Sigmoid colon (tissue), 7 donors: Measurements from ENCODE around the gene KCNG2. TPM values are rescaled to one million over a fixed set of nuclear protein-coding genes. Genes with fewer than 3 reads are reported as not detected.
A peak's percentile ranks its signal among the peaks of the same experiment; 100 is the strongest.

Source experiments
- DNase-seq: peaks from one replicate; pipeline ENCODE4 v3.0.0-alpha.2; 2019
- H3K27ac ChIP-seq, 4 donors: fragments of 200-600 bp; sonication (generic); one replicate each; pipeline ENCODE4 v1.5.1; 2016 to 2019; ENCODE audit warnings: mild to moderate bottlenecking in 1 of 4
- H3K27me3 ChIP-seq, 3 donors: fragments of 200-600 bp; sonication (generic); one replicate each; pipeline ENCODE4 v1.5.1; 2019; ENCODE audit warnings: mild to moderate bottlenecking in 1 of 3
- H3K36me3 ChIP-seq, 4 donors: fragments of 200-600 bp; sonication (generic); one replicate each; pipeline ENCODE4 v1.5.1; 2016 to 2019
- H3K4me1 ChIP-seq, 4 donors: fragments of 200-600 bp; sonication (generic); one replicate each; pipeline ENCODE4 v1.5.1; 2017 to 2019
- H3K4me3 ChIP-seq, 4 donors: fragments of 200-600 bp; sonication (generic); one replicate each; pipeline ENCODE4 v1.5.1; 2017 to 2019; ENCODE audit warnings: mild to moderate bottlenecking in 2 of 4, moderate library complexity in 1 of 4
- H3K9me3 ChIP-seq, 4 donors: fragments of 200-600 bp in 3 of 4; sonication (generic) in 3 of 4; one replicate each; pipeline versions ENCODE4 v1.5.1 to v1.6.1; 2013 to 2019
- EP300 ChIP-seq, 4 donors: sonication (generic); formaldehyde crosslinking; IDR thresholded peaks; one replicate each; pipeline ENCODE4 v1.6.1; 2017; ENCODE audit warnings: antibody characterized with exemption in 4 of 4
- POLR2A ChIP-seq, 2 donors: fragments of 450-650 bp; IDR thresholded peaks; one replicate each; pipeline ENCODE4 v1.6.1; 2016; ENCODE audit warnings: antibody characterized with exemption in 2 of 2, mild to moderate bottlenecking in 2 of 2, moderate library complexity in 2 of 2
- POLR2AphosphoS5 ChIP-seq, 4 donors: sonication (generic); formaldehyde crosslinking; IDR thresholded peaks; one replicate each; pipeline ENCODE4 v1.6.1; 2017; ENCODE audit warnings: antibody characterized with exemption in 4 of 4
- WGBS, 2 donors: extraction: QIAGEN DNeasy Blood & Tissue Kit; methylation state at CpG; one replicate each; pipeline ENCODE4 v1.1.7; 2013; 5-methylcytosine and 5-hydroxymethylcytosine counted together
- intact Hi-C: fragments of 100-400 bp; cut with DNase I; formaldehyde crosslinking; loops from one replicate; pipeline ENCODE4 v1.15.1; 2023
- polyA plus RNA-seq, 3 donors: library from polyadenylated mRNA; stranded (reverse); fragments of 200-250 nt; gene quantifications; one replicate each; pipeline ENCODE4 v1.2.3, GENCODE V29; 2013
- total RNA-seq, 4 donors: library from RNA; depleted of rRNA; stranded (reverse); fragments of >200 nt; gene quantifications; one replicate each; pipeline ENCODE4 v1.1.0, GENCODE V29; 2016
- TF ChIP-seq, protein P1 (sequence below), 4 experiments: fragments of 450-650 bp in 3 of 4; fragments of 200-600 bp in 1 of 4; IDR thresholded peaks; one replicate each; pipeline ENCODE4 v1.5.1; 2016 to 2019; ENCODE audit warnings: antibody characterized with exemption in 4 of 4, mild to moderate bottlenecking in 3 of 4, moderate library complexity in 2 of 4
- donor health status: healthy with polysubstance abuse.
- donor health status: Bipolar disorder and iron deficiency.
- donor health status: healthy.

The KCNG2 gene
- total and polyA plus RNA-seq, 7 donors: 0.15 to 0.41 TPM; not detected in 5

DNA sequence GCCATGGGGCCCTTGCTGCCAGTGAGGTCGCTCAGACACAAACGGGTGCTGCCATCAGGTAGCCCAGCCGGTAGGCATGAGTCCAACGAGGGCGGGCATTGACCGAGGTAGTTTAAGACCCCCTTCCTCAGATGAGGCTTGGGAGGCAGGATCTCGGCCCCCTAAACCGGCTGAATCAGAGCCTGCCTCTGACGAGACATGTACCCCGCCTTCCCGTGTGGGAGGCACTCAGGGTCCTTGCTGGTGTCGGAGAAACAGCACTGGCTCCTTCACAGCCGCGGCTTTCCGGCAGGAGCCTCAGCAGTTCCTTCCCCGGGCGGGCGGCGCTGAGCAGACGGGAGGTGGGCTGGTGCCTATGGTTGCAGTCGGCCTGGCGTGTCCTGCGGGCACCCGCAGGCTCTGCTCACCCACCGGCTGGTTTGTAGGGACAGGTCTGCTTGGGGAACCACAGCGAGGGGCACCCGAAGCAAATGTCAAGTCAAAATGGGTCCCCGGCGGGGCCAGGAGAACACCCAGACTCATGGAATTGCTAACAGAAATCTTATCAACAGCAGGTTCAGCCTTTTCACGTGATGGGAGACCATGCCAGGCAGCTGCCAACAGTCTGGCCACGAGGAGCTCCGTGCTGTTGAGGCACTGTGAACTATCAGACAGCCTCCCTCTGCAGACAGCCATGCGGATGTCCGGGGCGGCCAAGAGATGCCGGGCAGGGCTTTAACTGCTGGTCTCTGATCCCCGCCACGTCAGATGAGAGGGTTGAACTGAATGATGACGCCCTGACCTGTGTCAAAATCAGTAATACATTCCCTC is 2.8 kb downstream of the KCNG2 start:
- Histone ChIP-seq H3K4me1 (peaks cover 0 to 20% (median 19%) of the 10 kb centered on the region in 4 donors), H3K9me3 (no peaks in the 10 kb centered on the region), H3K27me3 (peaks cover 12 to 60% (median 34%) of the 10 kb centered on the region in 3 donors), H3K36me3 (no peaks in the 10 kb centered on the region), H3K27ac (no peak overlapping the region), H3K4me3 (no peak overlapping the region)
- WGBS, 2 donors: 92 to 94% methylated on average over 39 of the region's 39 CpGs
- TF ChIP-seq, protein P1, sequence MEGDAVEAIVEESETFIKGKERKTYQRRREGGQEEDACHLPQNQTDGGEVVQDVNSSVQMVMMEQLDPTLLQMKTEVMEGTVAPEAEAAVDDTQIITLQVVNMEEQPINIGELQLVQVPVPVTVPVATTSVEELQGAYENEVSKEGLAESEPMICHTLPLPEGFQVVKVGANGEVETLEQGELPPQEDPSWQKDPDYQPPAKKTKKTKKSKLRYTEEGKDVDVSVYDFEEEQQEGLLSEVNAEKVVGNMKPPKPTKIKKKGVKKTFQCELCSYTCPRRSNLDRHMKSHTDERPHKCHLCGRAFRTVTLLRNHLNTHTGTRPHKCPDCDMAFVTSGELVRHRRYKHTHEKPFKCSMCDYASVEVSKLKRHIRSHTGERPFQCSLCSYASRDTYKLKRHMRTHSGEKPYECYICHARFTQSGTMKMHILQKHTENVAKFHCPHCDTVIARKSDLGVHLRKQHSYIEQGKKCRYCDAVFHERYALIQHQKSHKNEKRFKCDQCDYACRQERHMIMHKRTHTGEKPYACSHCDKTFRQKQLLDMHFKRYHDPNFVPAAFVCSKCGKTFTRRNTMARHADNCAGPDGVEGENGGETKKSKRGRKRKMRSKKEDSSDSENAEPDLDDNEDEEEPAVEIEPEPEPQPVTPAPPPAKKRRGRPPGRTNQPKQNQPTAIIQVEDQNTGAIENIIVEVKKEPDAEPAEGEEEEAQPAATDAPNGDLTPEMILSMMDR (IDR thresholded peaks at IDR 0.05): no peak
- TF ChIP-seq POLR2AphosphoS5 (IDR thresholded peaks at IDR 0.05) (no peak), EP300 (IDR thresholded peaks at IDR 0.05) (no peak), POLR2A (IDR thresholded peaks at IDR 0.05) (no peak)
- intact Hi-C loops: no loop called here
- DNase-seq: peak; percentile 41

DNA sequence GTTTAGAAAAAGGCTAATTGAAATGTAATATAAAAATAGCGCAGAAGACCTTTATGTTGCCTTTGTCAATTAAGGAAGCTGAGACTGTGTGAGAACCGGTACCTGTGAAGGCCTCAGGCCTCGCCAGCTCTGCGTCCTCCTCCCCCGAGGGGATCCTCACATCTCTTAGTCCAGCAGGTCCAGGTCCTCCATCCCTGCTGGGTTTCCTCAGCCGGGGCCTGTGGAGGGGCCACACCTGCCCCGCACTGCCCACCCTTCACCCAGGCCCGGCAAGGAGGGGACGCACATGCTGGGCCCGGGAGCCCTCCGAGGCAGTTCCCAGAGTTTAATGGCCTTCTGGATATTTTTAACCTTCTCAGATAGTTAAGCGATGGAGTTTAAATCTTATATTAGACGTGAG is 3.5 kb downstream of the KCNG2 start:
- Histone ChIP-seq H3K4me1 (peaks cover 0 to 20% (median 19%) of the 10 kb centered on the region in 4 donors), H3K4me3 (no peak overlapping the region), H3K27me3 (peaks cover 12 to 54% (median 34%) of the 10 kb centered on the region in 3 donors), H3K36me3 (no peaks in the 10 kb centered on the region), H3K9me3 (no peaks in the 10 kb centered on the region), H3K27ac (no peak overlapping the region)
- TF ChIP-seq POLR2AphosphoS5 (IDR thresholded peaks at IDR 0.05) (no peak), POLR2A (IDR thresholded peaks at IDR 0.05) (no peak), EP300 (IDR thresholded peaks at IDR 0.05) (no peak)
- TF ChIP-seq, protein P1 (IDR thresholded peaks at IDR 0.05): no peak
- DNase-seq: peak; percentile 26
- intact Hi-C loops: no loop called here
- WGBS, 2 donors: 94% methylated on average over 13 of the region's 13 CpGs

DNA sequence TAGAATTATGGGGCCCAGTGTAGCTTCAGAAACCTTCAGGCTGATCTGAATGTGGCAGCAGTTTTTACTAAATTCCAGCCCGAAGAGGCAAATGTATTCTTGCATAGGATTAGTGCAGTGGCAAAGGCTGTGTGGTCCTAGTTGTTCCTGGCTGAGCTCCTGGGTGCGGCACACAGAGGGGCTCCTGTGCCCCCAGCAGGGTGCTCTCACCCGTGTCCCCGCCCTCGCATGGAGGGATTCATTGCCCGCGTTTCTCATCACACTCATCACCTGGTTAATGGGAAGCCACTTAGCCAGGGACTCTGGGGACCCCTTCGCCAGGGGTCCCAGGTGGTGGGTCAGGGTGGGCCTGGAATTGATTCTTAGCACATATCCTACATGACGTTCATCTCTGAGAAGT is 3.9 kb downstream of the KCNG2 start:
- no peak overlapping the region for H3K27ac ChIP-seq
- peak; percentile 40 for DNase-seq
- peaks cover 0 to 20% (median 19%) of the 10 kb centered on the region in 4 donors for H3K4me1 ChIP-seq
- TF ChIP-seq POLR2AphosphoS5 (IDR thresholded peaks at IDR 0.05) (no peak), EP300 (IDR thresholded peaks at IDR 0.05) (no peak), POLR2A (IDR thresholded peaks at IDR 0.05) (no peak)
- TF ChIP-seq, protein P1 (IDR thresholded peaks at IDR 0.05): no peak
- H3K27me3 ChIP-seq: peaks cover 12 to 50% (median 34%) of the 10 kb centered on the region in 3 donors
- H3K4me3 ChIP-seq: no peak overlapping the region
- H3K9me3 ChIP-seq: no peaks in the 10 kb centered on the region
- no peaks in the 10 kb centered on the region for H3K36me3 ChIP-seq
- 89 to 91% methylated on average over 9 of the region's 9 CpGs for WGBS, 2 donors
- intact Hi-C loops: no loop called here

DNA sequence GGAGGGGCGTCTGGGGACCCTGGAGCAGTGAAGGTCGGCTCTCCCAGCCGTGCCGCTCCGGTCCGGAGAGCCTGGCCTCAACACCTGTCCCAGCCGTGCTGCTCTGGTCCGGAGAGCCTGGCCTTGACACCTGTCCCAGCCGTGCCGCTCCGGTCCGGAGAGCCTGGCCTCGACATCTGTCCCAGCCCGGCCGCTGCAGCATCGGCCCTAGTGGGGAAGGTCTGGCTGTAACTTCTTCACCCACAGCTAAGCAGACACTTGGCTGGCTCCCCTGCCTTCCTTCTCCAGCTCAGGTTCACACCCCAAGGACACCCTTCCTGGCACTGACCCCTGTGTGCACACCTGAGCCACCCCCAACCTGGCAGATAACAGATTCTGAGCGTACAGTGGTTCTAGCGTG is 4.6 kb downstream of the KCNG2 start:
- H3K36me3 ChIP-seq: no peaks in the 10 kb centered on the region
- TF ChIP-seq, protein P1 (IDR thresholded peaks at IDR 0.05): no peak
- TF ChIP-seq POLR2A (IDR thresholded peaks at IDR 0.05) (no peak), POLR2AphosphoS5 (IDR thresholded peaks at IDR 0.05) (no peak), EP300 (IDR thresholded peaks at IDR 0.05) (no peak)

More for the DNA sequence above, 4.6 kb downstream of the KCNG2 start:
- WGBS, 2 donors: 93% methylated on average over 18 of the region's 18 CpGs
- no peak overlapping the region for H3K4me3 ChIP-seq
- intact Hi-C loops: no loop called here
- peaks cover 10 to 44% (median 34%) of the 10 kb centered on the region in 3 donors for H3K27me3 ChIP-seq
- H3K4me1 ChIP-seq: peaks cover 0 to 20% (median 19%) of the 10 kb centered on the region in 4 donors
- peak; percentile 46 for DNase-seq
- no peak overlapping the region for H3K27ac ChIP-seq
- H3K9me3 ChIP-seq: no peaks in the 10 kb centered on the region
